Naive thymus-derived CD8-positive, alpha-beta T cell (primary cell): ENCODE measurements around the gene ATRN. TPM values are rescaled to one million over a fixed set of nuclear protein-coding genes. Genes with fewer than 3 reads are reported as not detected.

Experiments
- ATAC-seq, 2 donors: fragments of 150-1000 bp; cut with Tn5 transposase in 1 of 2; sonication (Bioruptor Pico), chemical (Tn5 transposase) in 1 of 2; 1 replicate in 1 of 2; 2 replicates in 1 of 2; pipeline ENCODE4 v1.10.0; 2021; ENCODE audit warnings: mild to moderate bottlenecking in 2 of 2, moderate library complexity in 2 of 2
- POLR2A ChIA-PET: fragments of 350-600 bp; sonication (Branson Sonifier 250); formaldehyde crosslinking; loops from one replicate; lab custom pipeline; 2021; ENCODE audit warnings: antibody characterized with exemption; lab: Charles Lee
- DNase-seq, 10 donors: peaks; one replicate each; pipeline versions ENCODE4 v3.0.0 to v3.0.0-alpha.2; 2020 to 2022
- H3K27ac Mint-ChIP-seq, 10 donors: one replicate each; pipeline ENCODE4 v1.8.0; 2020 to 2022; ENCODE audit warnings: mild to moderate bottlenecking in 10 of 10, mixed read lengths in 10 of 10, moderate library complexity in 4 of 10, inconsistent platforms in 1 of 10
- H3K27me3 Mint-ChIP-seq, 5 donors: one replicate each; pipeline ENCODE4 v1.8.0; 2021 to 2022; ENCODE audit warnings: mixed read lengths in 5 of 5
- H3K36me3 Mint-ChIP-seq, 3 donors: one replicate each; pipeline ENCODE4 v1.8.0; 2020 to 2022; ENCODE audit warnings: mixed read lengths in 3 of 3, mild to moderate bottlenecking in 2 of 3, inconsistent platforms in 1 of 3
- H3K4me1 Mint-ChIP-seq, 4 donors: one replicate each; pipeline ENCODE4 v1.8.0; 2021 to 2022; ENCODE audit warnings: mixed read lengths in 4 of 4
- H3K4me3 Mint-ChIP-seq, 10 donors: one replicate each; pipeline ENCODE4 v1.8.0; 2020 to 2022; ENCODE audit warnings: mild to moderate bottlenecking in 10 of 10, mixed read lengths in 10 of 10, moderate library complexity in 6 of 10, inconsistent platforms in 1 of 10
- H3K9me3 Mint-ChIP-seq, 9 donors: one replicate each; pipeline ENCODE4 v1.8.0; 2020 to 2022; ENCODE audit warnings: mixed read lengths in 9 of 9, mild to moderate bottlenecking in 3 of 9, inconsistent platforms in 1 of 9, moderate library complexity in 1 of 9
- polyA plus RNA-seq, 3 donors: library from polyadenylated mRNA; unstranded; fragments of 300-500 nt; fragmentation: Illumina TruSeq; gene quantifications; one replicate each; pipeline ENCODE4 v1.2.3, GENCODE V29; 2021
- total RNA-seq, 8 experiments: library from RNA in 2 of 8; stranded (reverse) in 2 of 8; gene quantifications; one replicate each; pipeline ENCODE4 v1.2.3 and lab custom pipeline; 2021 to 2026

Gene ATRN
- total and polyA plus RNA-seq, 5 experiments from 2014 or later, result 7.0 to 13.9 (median 9.4) TPM

GRCh38 chr20:3646651-3647050, 175.8 kb downstream of the ATRN start:
- POLR2A ChIA-PET, result no interaction called here
- peaks cover 9 to 68% (median 36%) of the 10 kb centered on the region in 3 donors for H3K36me3 Mint-ChIP-seq

DNA sequence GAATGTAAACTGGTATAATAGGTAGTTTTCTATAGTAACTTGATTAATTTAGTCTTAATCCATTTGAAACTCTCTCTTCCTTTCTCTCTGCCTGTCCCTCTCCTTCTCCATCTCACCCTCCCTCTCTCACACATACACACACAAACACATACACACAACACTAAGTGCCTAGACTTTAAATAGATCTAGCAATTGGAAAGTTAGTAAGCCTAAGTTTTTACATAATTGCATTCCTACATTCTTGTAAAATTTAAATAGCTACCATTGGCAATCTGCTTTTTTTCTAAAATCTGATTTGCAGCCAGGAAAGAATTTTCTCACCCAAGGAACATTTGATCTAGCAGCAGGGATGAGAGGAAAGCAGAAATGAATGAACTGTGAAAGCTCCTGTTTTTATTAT, 176.7 kb downstream of the ATRN start:
- peaks cover 2 to 63% (median 32%) of the 10 kb centered on the region in 3 donors for H3K36me3 Mint-ChIP-seq
- POLR2A ChIA-PET, result no interaction called here

More at GRCh38 chr20:3646651-3647050, 175.8 kb downstream of the ATRN start:
- no peaks in the 10 kb centered on the region for H3K27me3 Mint-ChIP-seq
- no peak for ATAC-seq
- H3K9me3 Mint-ChIP-seq, result no peaks in the 10 kb centered on the region
- no peaks in the 10 kb centered on the region for H3K4me1 Mint-ChIP-seq
- H3K27ac Mint-ChIP-seq, result no peak overlapping the region
- no peak overlapping the region for H3K4me3 Mint-ChIP-seq
- DNase-seq, result no peak

GRCh38 chr20:3648951-3649350, 178.1 kb downstream of the ATRN start:
- H3K36me3 Mint-ChIP-seq, result peaks cover 0 to 53% (median 33%) of the 10 kb centered on the region in 3 donors
- H3K9me3 Mint-ChIP-seq, result peaks cover 0 to 7% (median 0%) of the 10 kb centered on the region in 9 donors
- ATAC-seq (no peak), DNase-seq (no peak)
- no peak overlapping the region for H3K4me3 Mint-ChIP-seq
- POLR2A ChIA-PET, result no interaction called here
- peaks cover 0 to 11% (median 0%) of the 10 kb centered on the region in 4 donors for H3K4me1 Mint-ChIP-seq
- peak overlapping the region in 1 of 10 donors; percentile 53 for H3K27ac Mint-ChIP-seq
- peaks cover 0 to 2% (median 0%) of the 10 kb centered on the region in 5 donors for H3K27me3 Mint-ChIP-seq

More for the DNA sequence above, 176.7 kb downstream of the ATRN start:
- no peak overlapping the region for H3K27ac Mint-ChIP-seq
- H3K27me3 Mint-ChIP-seq, result peaks cover 0 to 2% (median 0%) of the 10 kb centered on the region in 5 donors
- no peaks in the 10 kb centered on the region for H3K9me3 Mint-ChIP-seq
- DNase-seq, result no peak
- H3K4me3 Mint-ChIP-seq, result no peak overlapping the region
- peaks cover 0 to 3% (median 0%) of the 10 kb centered on the region in 4 donors for H3K4me1 Mint-ChIP-seq
- ATAC-seq, result no peak

DNA sequence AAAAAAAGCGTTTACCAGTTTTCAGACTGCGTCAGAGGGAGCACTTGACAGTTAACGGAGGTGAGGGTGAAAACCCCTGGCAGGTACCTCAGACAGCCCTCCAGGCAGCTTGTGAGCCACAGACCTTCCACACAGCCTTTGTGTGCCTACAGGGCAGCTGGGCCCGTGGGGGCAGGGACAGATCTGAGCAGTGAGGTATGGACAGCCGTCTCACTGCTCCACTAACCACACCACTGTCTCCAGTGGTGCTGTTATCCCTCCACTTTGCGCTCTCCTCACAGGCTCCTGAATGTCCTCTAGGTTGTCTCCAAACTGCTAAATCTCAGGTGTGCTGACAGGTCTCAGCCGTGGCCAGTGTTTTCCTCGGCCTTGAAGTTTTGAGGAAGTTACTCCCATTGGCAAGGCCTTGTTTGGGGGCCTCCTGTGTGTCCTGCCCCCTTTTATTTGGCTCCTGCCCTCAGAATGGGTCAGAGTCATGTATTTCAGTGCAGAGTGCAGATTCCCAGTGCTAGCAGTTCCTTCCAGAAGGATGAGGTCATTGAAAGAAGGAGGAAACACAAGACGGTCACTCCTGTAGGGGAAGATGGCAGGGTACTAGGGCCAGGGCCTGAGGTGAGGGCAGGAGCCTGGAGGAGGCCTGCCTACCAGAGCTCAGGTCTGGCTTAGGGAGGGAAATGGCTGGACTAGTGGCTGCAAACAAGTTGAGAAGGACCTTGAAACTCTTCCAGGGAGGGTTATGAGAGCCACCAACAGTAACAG, 180.6 kb downstream of the ATRN start:
- POLR2A ChIA-PET, result no interaction called here
- Mint-ChIP-seq H3K27me3 (peaks cover 0 to 2% (median 0%) of the 10 kb centered on the region in 5 donors), H3K4me3 (no peak overlapping the region), H3K9me3 (peaks cover 0 to 7% (median 0%) of the 10 kb centered on the region in 9 donors), H3K36me3 (peaks cover 0 to 33% (median 27%) of the 10 kb centered on the region in 3 donors), H3K27ac (peak overlapping the region in 2 of 10 donors; percentile 21 to 46), H3K4me1 (peaks cover 0 to 11% (median 0%) of the 10 kb centered on the region in 4 donors)
- ATAC-seq, result no peak
- DNase-seq, result no peak

DNA sequence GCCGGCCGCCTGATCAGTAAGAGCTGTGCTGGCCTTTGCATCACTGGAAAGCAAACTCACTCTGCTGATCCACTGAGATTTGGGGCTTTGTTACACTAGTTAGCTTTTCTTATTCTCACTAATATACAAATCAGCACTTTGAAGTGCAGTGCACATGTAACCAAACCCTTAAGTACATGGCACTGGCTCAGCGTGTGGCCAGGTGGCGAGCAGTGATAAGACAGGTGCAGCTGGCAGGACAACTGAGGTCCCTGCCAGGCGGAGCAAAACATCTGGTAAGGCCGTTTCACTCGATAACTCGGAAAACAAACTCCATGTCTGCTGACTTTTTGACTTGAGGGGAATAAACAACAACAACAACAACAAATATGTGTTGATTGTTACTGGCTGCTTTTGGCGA, 181.4 kb downstream of the ATRN start:
- peaks cover 0 to 2% (median 0%) of the 10 kb centered on the region in 5 donors for H3K27me3 Mint-ChIP-seq
- ATAC-seq, result no peak
- POLR2A ChIA-PET, result no interaction called here
- H3K36me3 Mint-ChIP-seq, result peaks cover 0 to 25% (median 21%) of the 10 kb centered on the region in 3 donors
- H3K27ac Mint-ChIP-seq, result no peak overlapping the region
- H3K4me3 Mint-ChIP-seq, result no peak overlapping the region
- DNase-seq, result no peak
- peaks cover 0 to 7% (median 0%) of the 10 kb centered on the region in 9 donors for H3K9me3 Mint-ChIP-seq
- peaks cover 0 to 11% (median 0%) of the 10 kb centered on the region in 4 donors for H3K4me1 Mint-ChIP-seq

GRCh38 chr20:3652676-3653596, 182.1 kb downstream of the ATRN start:
- H3K4me1 Mint-ChIP-seq, result peaks cover 0 to 11% (median 0%) of the 10 kb centered on the region in 4 donors
- peaks cover 0 to 7% (median 0%) of the 10 kb centered on the region in 9 donors for H3K9me3 Mint-ChIP-seq
- no peak overlapping the region for H3K4me3 Mint-ChIP-seq
- ATAC-seq (no peak), DNase-seq (no peak)
- peaks cover 0 to 21% (median 17%) of the 10 kb centered on the region in 3 donors for H3K36me3 Mint-ChIP-seq
- peak overlapping the region in 2 of 10 donors; percentile 2 to 39 for H3K27ac Mint-ChIP-seq
- POLR2A ChIA-PET, result no interaction called here
- peaks cover 0 to 5% (median 0%) of the 10 kb centered on the region in 5 donors for H3K27me3 Mint-ChIP-seq

GRCh38 chr20:3653921-3654320, 183.1 kb downstream of the ATRN start:
- H3K4me3 Mint-ChIP-seq, result no peak overlapping the region
- H3K4me1 Mint-ChIP-seq, result peaks cover 0 to 14% (median 0%) of the 10 kb centered on the region in 4 donors
- DNase-seq, result no peak
- H3K27me3 Mint-ChIP-seq, result peaks cover 3 to 13% (median 6%) of the 10 kb centered on the region in 5 donors
- no peak overlapping the region for H3K27ac Mint-ChIP-seq
- POLR2A ChIA-PET, result no interaction called here
- no peak for ATAC-seq
- H3K36me3 Mint-ChIP-seq, result peaks cover 0 to 13% (median 9%) of the 10 kb centered on the region in 3 donors
- H3K9me3 Mint-ChIP-seq, result peaks cover 0 to 7% (median 0%) of the 10 kb centered on the region in 9 donors

GRCh38 chr20:3654326-3655130, 183.7 kb downstream of the ATRN start:
- H3K4me3 Mint-ChIP-seq, result no peak overlapping the region
- peaks cover 0 to 7% (median 5%) of the 10 kb centered on the region in 3 donors for H3K36me3 Mint-ChIP-seq
- no peak for ATAC-seq
- peaks cover 8 to 19% (median 12%) of the 10 kb centered on the region in 5 donors for H3K27me3 Mint-ChIP-seq
- H3K27ac Mint-ChIP-seq, result no peak overlapping the region
- H3K4me1 Mint-ChIP-seq, result peaks cover 0 to 17% (median under 1%) of the 10 kb centered on the region in 4 donors
- POLR2A ChIA-PET, result no interaction called here
- H3K9me3 Mint-ChIP-seq, result peaks cover 0 to 7% (median 0%) of the 10 kb centered on the region in 9 donors
- DNase-seq, result no peak

DNA sequence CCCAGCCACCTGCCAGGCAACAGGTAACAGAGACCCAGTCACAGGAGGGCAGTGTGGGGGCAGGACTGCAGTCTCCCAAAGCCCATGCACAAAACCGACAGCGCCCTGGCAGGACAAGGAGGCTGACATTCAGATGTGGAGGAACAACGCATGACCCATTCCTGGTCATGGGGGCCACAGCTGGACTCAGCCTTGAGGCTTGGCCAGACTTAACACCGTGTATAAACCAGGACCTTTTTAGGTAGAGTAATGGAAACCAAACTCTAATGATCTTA, 184.2 kb downstream of the ATRN start:
- H3K9me3 Mint-ChIP-seq, result peaks cover 0 to 7% (median 0%) of the 10 kb centered on the region in 9 donors
- POLR2A ChIA-PET, result no interaction called here
- no peak overlapping the region for H3K4me3 Mint-ChIP-seq
- DNase-seq, result no peak
- H3K4me1 Mint-ChIP-seq, result peaks cover 0 to 17% (median 4%) of the 10 kb centered on the region in 4 donors
- H3K27ac Mint-ChIP-seq, result no peak overlapping the region
- H3K27me3 Mint-ChIP-seq, result peaks cover 10 to 25% (median 14%) of the 10 kb centered on the region in 5 donors
- peaks cover 0 to 4% (median 2%) of the 10 kb centered on the region in 3 donors for H3K36me3 Mint-ChIP-seq
- ATAC-seq, result no peak

GRCh38 chr20:3658019-3658715, 187.3 kb downstream of the ATRN start:
- DNase-seq (no peak), ATAC-seq (no peak)
- H3K27ac Mint-ChIP-seq, result no peak overlapping the region
- H3K27me3 Mint-ChIP-seq, result peaks cover 19 to 45% (median 29%) of the 10 kb centered on the region in 5 donors
- POLR2A ChIA-PET, result no interaction called here
- no peak overlapping the region for H3K4me3 Mint-ChIP-seq
- peaks cover 0 to 7% (median 5%) of the 10 kb centered on the region in 4 donors for H3K4me1 Mint-ChIP-seq
- peaks cover 0 to 1% (median 0%) of the 10 kb centered on the region in 3 donors for H3K36me3 Mint-ChIP-seq
- peaks cover 0 to 7% (median 0%) of the 10 kb centered on the region in 9 donors for H3K9me3 Mint-ChIP-seq

- H3K9me3 Mint-ChIP-seq, result peaks cover 0 to 1% (median 0%) of the 10 kb centered on the region in 9 donors
- POLR2A ChIA-PET, result no interaction called here
- H3K27ac Mint-ChIP-seq, result no peak overlapping the region
- peaks cover 0 to 5% (median 5%) of the 10 kb centered on the region in 4 donors for H3K4me1 Mint-ChIP-seq
- no peak for DNase-seq
- H3K27me3 Mint-ChIP-seq, result peaks cover 19 to 46% (median 32%) of the 10 kb centered on the region in 5 donors
- ATAC-seq, result no peak
- no peaks in the 10 kb centered on the region for H3K36me3 Mint-ChIP-seq
- H3K4me3 Mint-ChIP-seq, result peak overlapping the region in 1 of 10 donors; percentile 19
Observed at GRCh38 chr20:3658716-3659491, 188.1 kb downstream of the ATRN start.
